ENCODE data around the gene NIF3L1.

- no peak for TF ChIP-seq CTCF (IDR thresholded peaks at IDR 0.05)
- no peak for TF ChIP-seq POLR2AphosphoS5 (IDR thresholded peaks at IDR 0.05)
- TF ChIP-seq POLR2A (IDR thresholded peaks at IDR 0.05): no peak
Observed at GRCh38 chr2:200847939-200848338, 41.2 kb upstream of the NIF3L1 start.
